ENCODE results near the gene TWIST2.

DNA sequence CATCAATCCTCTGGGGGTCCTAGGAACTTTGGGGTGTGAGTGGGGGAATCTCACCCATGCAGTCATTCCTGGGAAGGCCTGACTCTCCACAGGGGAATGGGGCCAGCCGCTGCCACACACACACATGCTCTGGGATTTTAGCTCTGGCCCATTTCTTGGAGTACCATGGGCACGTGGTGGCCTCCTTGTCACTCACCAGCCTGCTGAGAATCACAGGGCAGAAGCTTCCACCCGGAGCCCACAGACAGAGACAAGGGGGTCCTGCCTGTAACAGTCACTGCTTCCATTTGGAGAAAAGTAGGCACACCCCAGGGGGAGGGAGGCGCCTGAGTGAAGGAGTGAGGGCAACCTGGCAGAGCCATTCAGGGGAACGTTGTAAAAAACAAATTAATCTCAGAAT is 48.8 kb downstream of the TWIST2 start:
- no peak for TF ChIP-seq POLR2AphosphoS5 (IDR thresholded peaks at IDR 0.05; ENCODE audit: borderline replicate concordance, low read depth, low read length)
- no peak for TF ChIP-seq FOXP2 (optimal IDR thresholded peaks at IDR 0.05; ENCODE audit: control extremely low read depth, extremely low read length, insufficient read depth)
